Neural progenitor cell (in vitro differentiated cells): ENCODE data around the gene TCF7.
A peak's percentile ranks its signal among the peaks of the same experiment; 100 is the strongest.

Experiments used
- CTCF ChIP-seq: fragments of 200-600 bp; sonication (generic); IDR thresholded peaks from 2 replicates; pipeline ENCODE4 v1.5.1; 2017; ENCODE audit warnings: antibody characterized with exemption, mild to moderate bottlenecking
- EZH2 ChIP-seq: fragments of 200-600 bp; sonication (generic); IDR thresholded peaks from 2 replicates; pipeline ENCODE4 v1.6.1; 2017; ENCODE audit warnings: antibody characterized with exemption, mild to moderate bottlenecking, moderate library complexity

DNA sequence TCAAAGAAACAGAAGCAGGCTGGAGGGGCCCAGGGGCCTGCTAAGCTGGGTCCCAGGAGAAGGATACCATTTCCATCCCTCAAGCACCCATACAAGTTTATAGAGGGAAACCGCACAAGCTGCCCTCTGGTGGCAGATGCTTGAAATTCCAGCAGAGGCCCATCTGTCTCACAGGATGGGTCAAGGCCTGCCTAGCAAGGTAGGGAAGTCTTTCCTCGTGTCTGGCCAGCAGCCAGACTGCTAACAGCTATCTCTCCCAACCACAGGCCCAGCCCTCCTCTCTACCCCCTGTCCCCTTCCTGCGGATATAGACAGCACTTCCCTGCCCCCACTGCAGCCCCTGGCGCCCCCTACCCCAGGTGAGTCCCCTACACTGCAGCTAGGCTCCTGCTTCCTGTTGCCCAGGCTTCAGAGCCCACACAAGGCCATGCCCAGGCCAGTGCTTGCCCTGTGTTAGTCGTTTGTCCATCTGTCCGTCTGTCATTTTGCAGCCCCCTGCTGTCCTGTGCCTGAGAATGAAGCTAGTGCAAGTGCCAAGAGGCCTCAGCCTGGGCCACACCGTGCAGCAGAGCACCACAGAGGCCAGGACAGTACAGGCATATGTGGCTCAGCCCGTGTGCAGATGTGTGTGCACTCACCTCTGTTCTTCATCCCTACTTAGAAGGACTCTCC is 26.2 kb downstream of the TCF7 start:
- TF ChIP-seq CTCF: peak; percentile 77
- no peak for TF ChIP-seq EZH2
